Esophagus muscularis mucosa (tissue), 3 donors: ENCODE results near the gene CUX1.

Source experiments
- CTCF ChIP-seq, 3 experiments: fragments of 200-600 bp in 2 of 3; fragments of 450-650 bp in 1 of 3; sonication (generic) in 2 of 3; IDR thresholded peaks; one replicate each; pipeline ENCODE4 v1.5.1; 2017 to 2019; ENCODE audit warnings: antibody characterized with exemption in 3 of 3, mild to moderate bottlenecking in 2 of 3, moderate library complexity in 1 of 3
- POLR2A ChIP-seq: fragments of 450-650 bp; IDR thresholded peaks from one replicate; pipeline ENCODE4 v1.6.1; 2017; ENCODE audit warnings: antibody characterized with exemption, moderate library complexity, mild to moderate bottlenecking, low read depth

DNA sequence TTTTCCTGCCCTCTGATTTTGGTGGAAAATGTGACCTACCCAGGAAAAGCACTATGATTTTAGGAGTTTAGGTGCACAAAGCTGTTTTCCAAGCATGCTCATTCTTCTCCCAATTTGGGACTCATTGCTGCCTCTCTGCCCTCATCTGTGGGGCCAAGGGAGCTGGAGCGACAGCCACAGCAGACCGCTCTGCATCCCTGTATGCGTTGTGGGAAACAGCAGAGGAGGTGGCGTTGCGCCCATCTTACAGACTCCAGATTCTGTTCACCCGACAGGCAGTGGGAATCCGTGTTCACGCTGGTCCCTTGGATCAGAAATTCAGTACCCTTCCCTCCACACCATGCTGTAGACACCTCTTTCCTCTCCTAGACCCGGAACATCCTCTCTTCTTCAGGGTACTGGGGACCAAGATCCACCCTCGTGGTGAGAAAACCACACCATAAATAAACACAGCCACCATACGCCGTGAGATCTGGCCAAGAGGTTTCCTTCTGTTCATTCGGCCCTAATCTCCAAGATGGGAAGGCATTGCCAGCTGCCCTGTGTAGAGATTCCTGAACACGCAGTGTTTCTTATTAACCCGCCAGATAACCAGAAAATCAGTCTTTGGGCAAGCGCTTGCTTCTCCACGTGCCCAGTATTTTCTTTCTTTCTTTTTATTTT lies 87.9 kb downstream of the CUX1 start:
- TF ChIP-seq CTCF (IDR thresholded peaks at IDR 0.05): no peak
- no peak for TF ChIP-seq POLR2A
